Heart left ventricle (tissue), 16 donors: ENCODE results near the gene SEMA4D. TPM values are rescaled to one million over a fixed set of nuclear protein-coding genes. Genes with fewer than 3 reads are reported as not detected.

Source experiments
- ATAC-seq, 4 donors: fragments of 200-7000 bp; cut with Tn5 transposase; one replicate each; pipeline ENCODE4 v1.9.1; 2020 to 2022; ENCODE audit warnings: moderate library complexity in 4 of 4, mild to moderate bottlenecking in 3 of 4, moderate number of reproducible peaks in 1 of 4
- DNase-seq, 5 donors: peaks; one replicate each; pipeline ENCODE4 v3.0.0-alpha.2; 2020
- H3K27ac ChIP-seq, 12 donors: fragments of 200-600 bp; sonication (generic) in 4 of 12; one replicate each; pipeline versions ENCODE4 v1.5.0 to v1.8.0; 2016 to 2022; ENCODE audit warnings: mild to moderate bottlenecking in 2 of 12
- H3K27me3 ChIP-seq, 9 donors: fragments of 200-600 bp; sonication (generic) in 2 of 9; one replicate each; pipeline versions ENCODE4 v1.5.1 to v1.8.0; 2016 to 2022; ENCODE audit warnings: mild to moderate bottlenecking in 3 of 9
- H3K36me3 ChIP-seq, 9 donors: fragments of 200-600 bp; sonication (generic) in 2 of 9; one replicate each; pipeline versions ENCODE4 v1.5.0 to v1.8.0; 2018 to 2022; ENCODE audit warnings: mild to moderate bottlenecking in 2 of 9
- H3K4me1 ChIP-seq, 12 donors: fragments of 200-600 bp; sonication (generic) in 4 of 12; one replicate each; pipeline versions ENCODE4 v1.5.0 to v1.8.0; 2016 to 2022; ENCODE audit warnings: mild to moderate bottlenecking in 3 of 12
- H3K4me3 ChIP-seq, 12 donors: fragments of 200-600 bp; sonication (generic) in 4 of 12; one replicate each; pipeline versions ENCODE4 v1.5.0 to v1.8.0; 2017 to 2022; ENCODE audit warnings: mild to moderate bottlenecking in 9 of 12, moderate library complexity in 4 of 12
- H3K9me3 ChIP-seq, 12 donors: fragments of 200-600 bp; sonication (generic) in 4 of 12; one replicate each; pipeline versions ENCODE4 v1.5.0 to v1.8.0; 2016 to 2022; ENCODE audit warnings: mild to moderate bottlenecking in 1 of 12
- CTCF ChIP-seq, 12 donors: fragments of 200-600 bp; sonication (generic) in 4 of 12; IDR thresholded peaks; one replicate each; pipeline versions ENCODE4 v1.5.0 to v1.8.0; 2018 to 2022; ENCODE audit warnings: antibody characterized with exemption in 12 of 12, mild to moderate bottlenecking in 5 of 12
- POLR2A ChIP-seq, 2 donors: fragments of 450-650 bp; IDR thresholded peaks; one replicate each; pipeline ENCODE4 v1.6.1; 2017; ENCODE audit warnings: antibody characterized with exemption in 2 of 2, mild to moderate bottlenecking in 2 of 2, moderate library complexity in 2 of 2
- WGBS, 4 donors: extraction: QIAGEN DNeasy Blood & Tissue Kit in 2 of 4; methylation state at CpG; one replicate each; pipeline versions ENCODE4 v1.1.5 to v1.1.7; 2013 to 2018; 5-methylcytosine and 5-hydroxymethylcytosine counted together
- intact Hi-C, 10 donors: fragments of 100-400 bp; cut with DNase I; formaldehyde crosslinking; loops; one replicate each; pipeline versions ENCODE4 v1.11.1 to v1.14.2; 2022
- polyA plus RNA-seq, 2 donors: library from polyadenylated mRNA; stranded (reverse); fragments of 200-250 nt; gene quantifications; one replicate each; pipeline ENCODE4 v1.2.3, GENCODE V29; 2013
- total RNA-seq, 9 donors: library from RNA; depleted of rRNA in 2 of 9; stranded (reverse); fragments of >200 nt in 2 of 9; fragmentation: NEBNext Ultra II Directional in 3 of 9; extraction: Animal tissue kit (Norgen Biotek cat#: 25700) in 3 of 9; gene quantifications; one replicate each; pipeline versions ENCODE4 v1.1.0 to v1.2.4, GENCODE V29; 2016 to 2023
- donor health status: ischemic (EF 13 %, LVEDD 7.1; RV severe dilation, severe dysfunction).
- donor health status: healthy with polysubstance abuse.
- donor health status: DM: no; HTN: yes; CAD: no.
- donor health status: DM: no; HTN: no; CAD: no.
- donor health status: ischemic (EF 25% LVEDD 6.9; RV normal size, moderate dysfunction).
- donor health status: ischemic (EF 25% LVEDD 5.7; RV mildly dilated, moderate dysfunction).
- donor health status: healthy.
- donor health status: DM: yes; HTN: yes; CAD: no.
- donor health status: ischemic (EF 35%, LVEDD 5.7; RV mildly dilated, moderate dysfunction).
- donor health status: nonischemic (EF 11% LVEDD 7.7; RV severe dilation, severe dysfunction).
- donor health status: DM: yes; HTN: yes; CAD: no.
- donor health status: PGD.
- donor health status: ischemic (EF 29% LVEDD 5.4; RV normal size, mild dysfunction).
- donor health status: nonischemic (EF 23%, LVEDD 6.1; RV moderate dilation, normal function).

The SEMA4D gene
- total and polyA plus RNA-seq, 11 donors: 4.0 to 59.8 (median 20.2) TPM

DNA sequence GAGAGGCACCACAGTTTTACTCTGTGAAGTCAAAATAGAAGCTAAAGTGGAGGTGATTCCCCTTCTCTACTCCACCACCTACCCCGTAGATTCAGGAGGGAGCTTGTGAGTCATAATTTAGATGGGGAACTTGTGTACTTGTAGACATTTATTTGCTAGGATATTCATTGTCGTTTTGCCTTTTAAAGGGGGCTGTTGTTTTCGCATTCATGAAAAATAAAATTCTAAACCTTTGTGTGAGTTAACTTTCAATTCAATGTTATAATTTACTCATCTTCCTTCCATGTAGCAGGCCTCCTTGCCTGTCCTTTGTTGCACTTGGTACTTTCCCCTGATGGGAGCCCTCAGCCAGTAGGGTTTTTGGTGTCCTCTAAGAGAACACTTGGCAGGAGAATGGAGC lies 157.6 kb downstream of the SEMA4D start:
- H3K36me3 ChIP-seq: peaks cover 0 to 100% (median 98%) of the 10 kb centered on the region in 9 donors
- no peak for TF ChIP-seq CTCF (IDR thresholded peaks at IDR 0.05)
- TF ChIP-seq POLR2A (IDR thresholded peaks at IDR 0.05): no peak
- DNase-seq (no peak), ATAC-seq (no peak)
- H3K4me1 ChIP-seq: no peaks in the 10 kb centered on the region
- no peak overlapping the region for H3K27ac ChIP-seq
- 94 to 98% (median 95%) methylated on average over 3 of the region's 3 CpGs for WGBS, 4 donors
- no peaks in the 10 kb centered on the region for H3K9me3 ChIP-seq
- intact Hi-C loops: no loop called here
- no peak overlapping the region for H3K4me3 ChIP-seq
- H3K27me3 ChIP-seq: no peaks in the 10 kb centered on the region

DNA sequence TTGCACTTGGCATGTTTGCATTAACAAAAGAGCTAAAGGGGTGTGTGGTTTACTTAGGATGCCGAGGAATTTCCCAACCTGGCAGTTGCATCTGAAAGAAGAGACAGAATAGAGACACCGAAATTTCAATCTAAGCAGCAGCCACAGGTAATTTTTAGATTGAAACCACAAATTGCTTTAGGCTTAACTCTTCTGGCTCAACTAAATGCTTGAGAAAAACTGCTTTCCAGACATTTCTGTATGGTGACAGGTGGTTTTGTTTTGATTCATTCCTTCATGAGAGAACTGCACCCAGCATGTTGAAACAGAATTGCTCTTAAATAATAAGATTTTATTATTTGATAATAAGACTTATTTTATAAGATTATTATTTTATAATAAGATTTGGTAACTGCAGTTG lies 158.1 kb downstream of the SEMA4D start:
- intact Hi-C loops: no loop called here
- Histone ChIP-seq H3K4me1 (no peaks in the 10 kb centered on the region), H3K36me3 (peaks cover 0 to 100% (median 98%) of the 10 kb centered on the region in 9 donors), H3K9me3 (no peaks in the 10 kb centered on the region), H3K27ac (no peak overlapping the region), H3K4me3 (no peak overlapping the region), H3K27me3 (no peaks in the 10 kb centered on the region)
- no peak for DNase-seq
- TF ChIP-seq POLR2A (IDR thresholded peaks at IDR 0.05) (no peak), CTCF (IDR thresholded peaks at IDR 0.05) (no peak)
- WGBS, 4 donors: 93 to 99% (median 98%) methylated on average over 2 of the region's 2 CpGs
- no peak for ATAC-seq

DNA sequence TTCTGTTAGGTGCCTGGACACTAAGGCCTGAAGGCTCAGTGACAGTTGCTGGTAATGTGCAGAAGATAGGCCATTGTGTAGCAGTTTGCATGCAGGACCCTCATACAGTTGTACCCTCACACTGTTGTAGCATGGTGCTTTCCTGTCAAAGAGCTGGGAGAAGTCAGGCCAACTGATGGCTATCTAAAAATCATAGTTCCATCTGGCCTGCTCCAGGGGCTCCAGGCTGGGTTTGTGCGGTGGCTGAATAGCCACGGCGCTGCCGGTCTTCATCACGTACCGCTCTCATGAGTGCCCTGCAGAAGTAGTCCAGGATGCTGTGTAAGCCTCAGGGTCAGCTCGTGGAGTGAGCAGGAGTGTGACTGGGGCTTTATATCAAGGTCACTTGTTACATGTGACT lies 167.4 kb downstream of the SEMA4D start:
- no peak for DNase-seq
- no peaks in the 10 kb centered on the region for H3K4me1 ChIP-seq
- intact Hi-C loops: no loop called here
- ATAC-seq: no peak
- no peak overlapping the region for H3K27ac ChIP-seq
- no peaks in the 10 kb centered on the region for H3K27me3 ChIP-seq
- TF ChIP-seq CTCF (IDR thresholded peaks at IDR 0.05): no peak
- no peak for TF ChIP-seq POLR2A (IDR thresholded peaks at IDR 0.05)
- H3K4me3 ChIP-seq: no peak overlapping the region
- H3K9me3 ChIP-seq: no peaks in the 10 kb centered on the region
- H3K36me3 ChIP-seq: peaks cover 0 to 100% (median 97%) of the 10 kb centered on the region in 9 donors
- WGBS, 4 donors: 87 to 93% (median 91%) methylated on average over 7 of the region's 7 CpGs

- Histone ChIP-seq H3K4me3 (no peak overlapping the region), H3K27ac (no peak overlapping the region), H3K36me3 (peaks cover 0 to 100% (median 92%) of the 10 kb centered on the region in 9 donors), H3K9me3 (no peaks in the 10 kb centered on the region), H3K27me3 (no peaks in the 10 kb centered on the region), H3K4me1 (peaks cover 0 to 1% (median 0%) of the 10 kb centered on the region in 12 donors)
- no peak for TF ChIP-seq CTCF (IDR thresholded peaks at IDR 0.05)
- TF ChIP-seq POLR2A (IDR thresholded peaks at IDR 0.05): no peak
- DNase-seq (no peak), ATAC-seq (no peak)
- intact Hi-C loops: no loop called here
Observed at GRCh38 chr9:89329917-89330316, 168.0 kb downstream of the SEMA4D start.
